ENCODE results near the gene OPN4. TPM values are rescaled to one million over a fixed set of nuclear protein-coding genes. Genes with fewer than 3 reads are reported as not detected.

OPN4 gene
- total and polyA plus RNA-seq, 2 of the 8 experiments (the other 6 are each of a cell fraction or from before 2014, with no cell fraction given), result not detected

GRCh38 chr10:86647773-86648703, 6.3 kb upstream of the OPN4 start:
- no peak overlapping the region for H3K9ac ChIP-seq (replicated peaks in 1 of 4; ENCODE audit: extremely low read depth in 1 of 4, low read depth in 3 of 4, low read length in 3 of 4)
- DNase-seq (ENCODE audit: low read depth in 1 of 2, low spot score in 2 of 2) (peak in 1 of 2 experiments; percentile 42), FAIRE-seq (no peak)
- no peaks in the 10 kb centered on the region for H4K20me1 ChIP-seq (replicated peaks in 1 of 2; ENCODE audit: control insufficient read depth in 1 of 2, insufficient read depth in 2 of 2, low read length in 2 of 2)
- H3K4me2 ChIP-seq (ENCODE audit: insufficient read depth in 1 of 2, low read depth in 2 of 2, low read length in 2 of 2), result no peak overlapping the region
- no peak overlapping the region for H2AK5ac ChIP-seq (ENCODE audit: low read depth, low read length)
- H3K79me1 ChIP-seq (ENCODE audit: low read depth, low read length), result no peaks in the 10 kb centered on the region
- peak overlapping the region; percentile 53; the same call in 1 of the 2 replicates for H2BK15ac ChIP-seq (ENCODE audit: low read length)
- H2BK5ac ChIP-seq (ENCODE audit: low read depth, low read length), result no peak overlapping the region
- WGBS, 2 experiments (ENCODE audit: extremely low coverage in 1 of 2, insufficient coverage in 1 of 2, insufficient read length in 1 of 2, insufficient replicate concordance in 2 of 2, low coverage in 1 of 2, low lambda C conversion rate in 2 of 2, missing lambda C conversion rate in 1 of 2), result 89% methylated on average over 13 of the region's 13 CpGs; no CpG with 5 or more reads in 1 of the 2 experiments
- H3K79me2 ChIP-seq (ENCODE audit: control insufficient read depth in 1 of 2, insufficient read depth in 2 of 2, low read length in 2 of 2), result no peaks in the 10 kb centered on the region
- ChIA-PET CTCF (ENCODE audit: partially characterized antibody) (interaction anchor here (0.7 to 1.0 kb wide), 2 partner anchors 15 to 37 kb away, joined by 3 read pairs; no protein-coding TSS in a partner anchor), POLR2A (ENCODE audit: partially characterized antibody) (no interaction called here)
- H3K4me1 ChIP-seq (replicated peaks in 1 of 4; ENCODE audit: control insufficient read depth in 3 of 4, insufficient read depth in 4 of 4, low read length in 3 of 4), result peaks cover 0 to 6% (median 3%) of the 10 kb centered on the region in 4 experiments; a peak in 1 of 7 replicates
- no peaks in the 10 kb centered on the region for H3K36me3 ChIP-seq (ENCODE audit: control insufficient read depth in 2 of 4, insufficient read depth in 4 of 4, low read length in 3 of 4)
- no peak overlapping the region for H4K5ac ChIP-seq (ENCODE audit: insufficient read length, low read depth, low read length)
- no peak overlapping the region for H3K56ac ChIP-seq (replicated peaks; ENCODE audit: insufficient read length, low read depth, low read length)
- H3K14ac ChIP-seq (ENCODE audit: insufficient read length), result no peak overlapping the region
- H3K4me3 ChIP-seq (ENCODE audit: extremely low read depth in 1 of 4, insufficient read depth in 2 of 4, low read depth in 3 of 4, low read length in 4 of 4), result no peak overlapping the region
- no peak overlapping the region for H4K91ac ChIP-seq (replicated peaks; ENCODE audit: insufficient read length, low read length)
- 0 out of 7 replicates have a peak, but pooled peaks cover 0 to 2% (median 0%) of the 10 kb centered on the region in 4 experiments for H3K27me3 ChIP-seq (replicated peaks in 1 of 4; ENCODE audit: control insufficient read depth in 3 of 4, extremely low read depth in 1 of 4, insufficient read depth in 3 of 4, low read length in 3 of 4)
- no peak overlapping the region for H2AFZ ChIP-seq (ENCODE audit: low read length)
- no peak overlapping the region for H2BK12ac ChIP-seq (ENCODE audit: low read depth, low read length)
- no peak overlapping the region for H3K23ac ChIP-seq (ENCODE audit: insufficient read length)
- H3K4ac ChIP-seq (replicated peaks; ENCODE audit: insufficient read length, low read depth, low read length), result no peak overlapping the region
- no peak overlapping the region for H3K18ac ChIP-seq (ENCODE audit: extremely low read depth, low read length)
- H4K8ac ChIP-seq (ENCODE audit: extremely low read depth, insufficient read depth, low read length), result no peak overlapping the region
- H3K9me3 ChIP-seq (ENCODE audit: insufficient read depth in 2 of 2, low read depth in 1 of 2, low read length in 1 of 2), result no peaks in the 10 kb centered on the region
- H3K23me2 ChIP-seq (ENCODE audit: low read depth, low read length), result no peaks in the 10 kb centered on the region
- no peak overlapping the region for H2BK120ac ChIP-seq (replicated peaks; ENCODE audit: low read depth, low read length)
- no peak overlapping the region for H2BK20ac ChIP-seq (ENCODE audit: low read length)
- no peak overlapping the region for H3K27ac ChIP-seq (ENCODE audit: low read depth, low read length)
- TF ChIP-seq FOSL1 (IDR thresholded peaks at IDR 0.05; ENCODE audit: insufficient read depth, low read depth, low read length) (no peak), BACH1 (IDR thresholded peaks at IDR 0.05; ENCODE audit: low read length) (no peak), CHD2 (IDR thresholded peaks at IDR 0.05; ENCODE audit: low read length) (no peak), CBX8 (IDR thresholded peaks at IDR 0.05; ENCODE audit: borderline replicate concordance, low read depth, low read length) (no peak), GABPA (IDR thresholded peaks at IDR 0.05; ENCODE audit: borderline replicate concordance, insufficient read depth, low read length) (no peak), SIRT6 (IDR thresholded peaks at IDR 0.05; ENCODE audit: low read length) (no peak), ASH2L (IDR thresholded peaks at IDR 0.05; ENCODE audit: low read length) (no peak), SIX5 (IDR thresholded peaks at IDR 0.05; ENCODE audit: low read depth, low read length) (no peak), CTBP2 (IDR thresholded peaks at IDR 0.05; ENCODE audit: borderline replicate concordance, insufficient read depth, insufficient read length, low read length) (no peak), BRCA1 (IDR thresholded peaks at IDR 0.05; ENCODE audit: low read depth, low read length) (no peak), CREB1 (IDR thresholded peaks at IDR 0.05) (no peak), SUZ12 (IDR thresholded peaks at IDR 0.05; ENCODE audit: low read length) (no peak), NANOG (IDR thresholded peaks at IDR 0.05; ENCODE audit: insufficient read depth, low read depth, low read length, poor library complexity, severe bottlenecking) (no peak)

Data from H1 (cell line).